Measurements from ENCODE around the gene ZNF511. TPM values are rescaled to one million over a fixed set of nuclear protein-coding genes. Genes with fewer than 3 reads are reported as not detected.

ZNF511 gene
- total and polyA plus RNA-seq, 9 of the 15 experiments (the other 6 are each of a cell fraction or from before 2014, with no cell fraction given): 0.61 to 69.3 (median 40.1) TPM

DNA sequence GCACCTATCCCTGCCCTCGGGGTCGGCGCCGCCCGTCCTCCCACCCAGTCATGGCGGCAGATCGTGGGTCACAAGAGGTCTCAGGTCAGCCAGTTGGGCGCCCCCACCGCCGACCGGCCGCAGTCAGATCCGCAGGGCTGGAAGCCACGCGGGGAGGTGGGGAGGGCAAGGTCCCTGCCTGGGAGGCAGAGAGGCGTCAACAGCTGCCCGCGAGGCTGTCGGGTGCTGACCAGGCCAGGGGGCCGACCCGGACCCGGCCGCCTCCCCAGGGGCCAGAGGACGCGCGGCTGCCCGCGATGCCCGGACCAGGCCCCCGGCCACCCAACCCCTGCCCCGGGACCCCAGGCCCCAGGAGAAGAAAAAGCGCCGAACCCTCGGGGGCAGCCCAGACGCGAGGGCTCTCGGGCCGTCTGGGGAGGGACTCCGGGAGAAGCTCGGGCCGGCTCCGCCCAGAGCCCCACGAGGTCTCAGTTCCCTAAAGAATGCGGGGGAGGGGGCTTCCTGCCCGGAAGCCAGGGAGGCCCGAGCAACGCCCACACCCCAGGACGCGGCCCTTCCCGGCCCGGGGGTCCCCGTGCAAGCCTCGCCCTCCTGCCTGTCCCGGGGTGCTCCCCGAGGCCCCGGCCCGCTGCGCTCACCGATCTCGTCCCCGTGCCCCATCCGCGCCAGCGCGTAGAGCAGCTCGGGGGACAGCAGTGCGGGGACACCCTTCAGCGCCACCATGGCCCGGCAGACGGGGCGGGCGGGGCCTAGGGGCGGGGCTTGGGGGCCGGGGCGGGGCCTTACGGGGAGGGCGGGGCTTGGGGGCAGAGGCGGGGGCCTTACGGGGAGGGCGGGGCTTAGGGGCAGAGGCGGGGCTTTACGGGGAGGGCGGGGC is 48.8 kb downstream of the ZNF511 start, which contains the start of gene FUOM (continued):
- TF ChIP-seq, protein P1, sequence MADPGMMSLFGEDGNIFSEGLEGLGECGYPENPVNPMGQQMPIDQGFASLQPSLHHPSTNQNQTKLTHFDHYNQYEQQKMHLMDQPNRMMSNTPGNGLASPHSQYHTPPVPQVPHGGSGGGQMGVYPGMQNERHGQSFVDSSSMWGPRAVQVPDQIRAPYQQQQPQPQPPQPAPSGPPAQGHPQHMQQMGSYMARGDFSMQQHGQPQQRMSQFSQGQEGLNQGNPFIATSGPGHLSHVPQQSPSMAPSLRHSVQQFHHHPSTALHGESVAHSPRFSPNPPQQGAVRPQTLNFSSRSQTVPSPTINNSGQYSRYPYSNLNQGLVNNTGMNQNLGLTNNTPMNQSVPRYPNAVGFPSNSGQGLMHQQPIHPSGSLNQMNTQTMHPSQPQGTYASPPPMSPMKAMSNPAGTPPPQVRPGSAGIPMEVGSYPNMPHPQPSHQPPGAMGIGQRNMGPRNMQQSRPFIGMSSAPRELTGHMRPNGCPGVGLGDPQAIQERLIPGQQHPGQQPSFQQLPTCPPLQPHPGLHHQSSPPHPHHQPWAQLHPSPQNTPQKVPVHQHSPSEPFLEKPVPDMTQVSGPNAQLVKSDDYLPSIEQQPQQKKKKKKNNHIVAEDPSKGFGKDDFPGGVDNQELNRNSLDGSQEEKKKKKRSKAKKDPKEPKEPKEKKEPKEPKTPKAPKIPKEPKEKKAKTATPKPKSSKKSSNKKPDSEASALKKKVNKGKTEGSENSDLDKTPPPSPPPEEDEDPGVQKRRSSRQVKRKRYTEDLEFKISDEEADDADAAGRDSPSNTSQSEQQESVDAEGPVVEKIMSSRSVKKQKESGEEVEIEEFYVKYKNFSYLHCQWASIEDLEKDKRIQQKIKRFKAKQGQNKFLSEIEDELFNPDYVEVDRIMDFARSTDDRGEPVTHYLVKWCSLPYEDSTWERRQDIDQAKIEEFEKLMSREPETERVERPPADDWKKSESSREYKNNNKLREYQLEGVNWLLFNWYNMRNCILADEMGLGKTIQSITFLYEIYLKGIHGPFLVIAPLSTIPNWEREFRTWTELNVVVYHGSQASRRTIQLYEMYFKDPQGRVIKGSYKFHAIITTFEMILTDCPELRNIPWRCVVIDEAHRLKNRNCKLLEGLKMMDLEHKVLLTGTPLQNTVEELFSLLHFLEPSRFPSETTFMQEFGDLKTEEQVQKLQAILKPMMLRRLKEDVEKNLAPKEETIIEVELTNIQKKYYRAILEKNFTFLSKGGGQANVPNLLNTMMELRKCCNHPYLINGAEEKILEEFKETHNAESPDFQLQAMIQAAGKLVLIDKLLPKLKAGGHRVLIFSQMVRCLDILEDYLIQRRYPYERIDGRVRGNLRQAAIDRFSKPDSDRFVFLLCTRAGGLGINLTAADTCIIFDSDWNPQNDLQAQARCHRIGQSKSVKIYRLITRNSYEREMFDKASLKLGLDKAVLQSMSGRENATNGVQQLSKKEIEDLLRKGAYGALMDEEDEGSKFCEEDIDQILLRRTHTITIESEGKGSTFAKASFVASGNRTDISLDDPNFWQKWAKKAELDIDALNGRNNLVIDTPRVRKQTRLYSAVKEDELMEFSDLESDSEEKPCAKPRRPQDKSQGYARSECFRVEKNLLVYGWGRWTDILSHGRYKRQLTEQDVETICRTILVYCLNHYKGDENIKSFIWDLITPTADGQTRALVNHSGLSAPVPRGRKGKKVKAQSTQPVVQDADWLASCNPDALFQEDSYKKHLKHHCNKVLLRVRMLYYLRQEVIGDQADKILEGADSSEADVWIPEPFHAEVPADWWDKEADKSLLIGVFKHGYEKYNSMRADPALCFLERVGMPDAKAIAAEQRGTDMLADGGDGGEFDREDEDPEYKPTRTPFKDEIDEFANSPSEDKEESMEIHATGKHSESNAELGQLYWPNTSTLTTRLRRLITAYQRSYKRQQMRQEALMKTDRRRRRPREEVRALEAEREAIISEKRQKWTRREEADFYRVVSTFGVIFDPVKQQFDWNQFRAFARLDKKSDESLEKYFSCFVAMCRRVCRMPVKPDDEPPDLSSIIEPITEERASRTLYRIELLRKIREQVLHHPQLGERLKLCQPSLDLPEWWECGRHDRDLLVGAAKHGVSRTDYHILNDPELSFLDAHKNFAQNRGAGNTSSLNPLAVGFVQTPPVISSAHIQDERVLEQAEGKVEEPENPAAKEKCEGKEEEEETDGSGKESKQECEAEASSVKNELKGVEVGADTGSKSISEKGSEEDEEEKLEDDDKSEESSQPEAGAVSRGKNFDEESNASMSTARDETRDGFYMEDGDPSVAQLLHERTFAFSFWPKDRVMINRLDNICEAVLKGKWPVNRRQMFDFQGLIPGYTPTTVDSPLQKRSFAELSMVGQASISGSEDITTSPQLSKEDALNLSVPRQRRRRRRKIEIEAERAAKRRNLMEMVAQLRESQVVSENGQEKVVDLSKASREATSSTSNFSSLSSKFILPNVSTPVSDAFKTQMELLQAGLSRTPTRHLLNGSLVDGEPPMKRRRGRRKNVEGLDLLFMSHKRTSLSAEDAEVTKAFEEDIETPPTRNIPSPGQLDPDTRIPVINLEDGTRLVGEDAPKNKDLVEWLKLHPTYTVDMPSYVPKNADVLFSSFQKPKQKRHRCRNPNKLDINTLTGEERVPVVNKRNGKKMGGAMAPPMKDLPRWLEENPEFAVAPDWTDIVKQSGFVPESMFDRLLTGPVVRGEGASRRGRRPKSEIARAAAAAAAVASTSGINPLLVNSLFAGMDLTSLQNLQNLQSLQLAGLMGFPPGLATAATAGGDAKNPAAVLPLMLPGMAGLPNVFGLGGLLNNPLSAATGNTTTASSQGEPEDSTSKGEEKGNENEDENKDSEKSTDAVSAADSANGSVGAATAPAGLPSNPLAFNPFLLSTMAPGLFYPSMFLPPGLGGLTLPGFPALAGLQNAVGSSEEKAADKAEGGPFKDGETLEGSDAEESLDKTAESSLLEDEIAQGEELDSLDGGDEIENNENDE (IDR thresholded peaks at IDR 0.05; ENCODE audit: low read depth, low read length): no peak
- TF ChIP-seq SMC3 (conservative IDR thresholded peaks at IDR 0.05; ENCODE audit: insufficient read depth, low read depth, low read length) (no peak), POLR3G (IDR thresholded peaks at IDR 0.05; ENCODE audit: extremely low read depth, insufficient read length, insufficient replicate concordance) (no peak), FOXA3 (CRISPR knock-in tag; conservative IDR thresholded peaks at IDR 0.05 in 1 of 2, IDR thresholded peaks at IDR 0.05 in 1 of 2) (no peak), TAF7 (tag; IDR thresholded peaks at IDR 0.05) (no peak), KLF16 (IDR thresholded peaks at IDR 0.05) (no peak), CXXC5 (CRISPR knock-in tag; IDR thresholded peaks at IDR 0.05) (0 out of 2 replicates have a peak, but pooled peaks have one; percentile 28), CREBBP (IDR thresholded peaks at IDR 0.05; ENCODE audit: low read depth, low read length) (no peak), ZFPM2 (CRISPR knock-in tag; IDR thresholded peaks at IDR 0.05) (no peak)
- TF ChIP-seq, protein P2, sequence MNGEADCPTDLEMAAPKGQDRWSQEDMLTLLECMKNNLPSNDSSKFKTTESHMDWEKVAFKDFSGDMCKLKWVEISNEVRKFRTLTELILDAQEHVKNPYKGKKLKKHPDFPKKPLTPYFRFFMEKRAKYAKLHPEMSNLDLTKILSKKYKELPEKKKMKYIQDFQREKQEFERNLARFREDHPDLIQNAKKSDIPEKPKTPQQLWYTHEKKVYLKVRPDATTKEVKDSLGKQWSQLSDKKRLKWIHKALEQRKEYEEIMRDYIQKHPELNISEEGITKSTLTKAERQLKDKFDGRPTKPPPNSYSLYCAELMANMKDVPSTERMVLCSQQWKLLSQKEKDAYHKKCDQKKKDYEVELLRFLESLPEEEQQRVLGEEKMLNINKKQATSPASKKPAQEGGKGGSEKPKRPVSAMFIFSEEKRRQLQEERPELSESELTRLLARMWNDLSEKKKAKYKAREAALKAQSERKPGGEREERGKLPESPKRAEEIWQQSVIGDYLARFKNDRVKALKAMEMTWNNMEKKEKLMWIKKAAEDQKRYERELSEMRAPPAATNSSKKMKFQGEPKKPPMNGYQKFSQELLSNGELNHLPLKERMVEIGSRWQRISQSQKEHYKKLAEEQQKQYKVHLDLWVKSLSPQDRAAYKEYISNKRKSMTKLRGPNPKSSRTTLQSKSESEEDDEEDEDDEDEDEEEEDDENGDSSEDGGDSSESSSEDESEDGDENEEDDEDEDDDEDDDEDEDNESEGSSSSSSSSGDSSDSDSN (IDR thresholded peaks at IDR 0.05; ENCODE audit: borderline replicate concordance in 1 of 2, low read depth in 2 of 2, low read length in 2 of 2): no peak
- TF ChIP-seq, protein P3, sequence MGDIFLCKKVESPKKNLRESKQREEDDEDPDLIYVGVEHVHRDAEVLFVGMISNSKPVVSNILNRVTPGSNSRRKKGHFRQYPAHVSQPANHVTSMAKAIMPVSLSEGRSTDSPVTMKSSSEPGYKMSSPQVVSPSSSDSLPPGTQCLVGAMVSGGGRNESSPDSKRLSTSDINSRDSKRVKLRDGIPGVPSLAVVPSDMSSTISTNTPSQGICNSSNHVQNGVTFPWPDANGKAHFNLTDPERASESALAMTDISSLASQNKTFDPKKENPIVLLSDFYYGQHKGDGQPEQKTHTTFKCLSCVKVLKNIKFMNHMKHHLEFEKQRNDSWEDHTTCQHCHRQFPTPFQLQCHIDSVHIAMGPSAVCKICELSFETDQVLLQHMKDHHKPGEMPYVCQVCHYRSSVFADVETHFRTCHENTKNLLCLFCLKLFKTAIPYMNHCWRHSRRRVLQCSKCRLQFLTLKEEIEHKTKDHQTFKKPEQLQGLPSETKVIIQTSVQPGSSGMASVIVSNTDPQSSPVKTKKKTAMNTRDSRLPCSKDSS (IDR thresholded peaks at IDR 0.05; ENCODE audit: low read depth, partially characterized antibody): no peak

Data from K562 (cell line).